ENCODE measurements around the gene HSD17B4.

HSD17B4 gene

DNA sequence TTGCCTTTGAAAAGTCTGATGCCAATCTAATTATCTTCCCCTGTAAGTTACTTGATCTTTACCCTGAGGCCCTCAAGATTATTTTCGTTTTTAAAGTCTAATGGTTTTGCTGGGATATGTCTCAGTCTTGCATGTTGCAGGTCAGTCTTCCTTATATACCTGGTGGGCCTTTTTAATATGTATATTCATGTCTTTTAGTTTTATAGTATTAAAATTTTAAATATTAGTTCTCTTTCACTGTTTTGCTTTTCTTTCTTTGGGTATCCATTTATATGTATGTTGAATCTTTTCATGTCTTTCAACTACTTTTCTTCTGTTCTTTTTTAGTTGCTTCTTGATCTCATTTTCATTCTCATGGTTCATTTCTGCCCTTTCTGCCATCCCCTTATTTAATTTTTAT lies 68.9 kb downstream of the HSD17B4 start:
- Histone ChIP-seq H3K9ac (ENCODE audit: low read length) (no peak overlapping the region), H3K36me3 (ENCODE audit: control insufficient read depth, insufficient read depth, low read length) (peaks cover 2% of the 10 kb centered on the region), H3K27me3 (ENCODE audit: control insufficient read depth, insufficient read depth, low read length) (no peaks in the 10 kb centered on the region), H3K27ac (ENCODE audit: low read depth, low read length) (no peak overlapping the region), H3K4me1 (ENCODE audit: control insufficient read depth, insufficient read depth, low read length) (no peaks in the 10 kb centered on the region), H3K4me3 (ENCODE audit: low read length) (no peak overlapping the region)

DNA sequence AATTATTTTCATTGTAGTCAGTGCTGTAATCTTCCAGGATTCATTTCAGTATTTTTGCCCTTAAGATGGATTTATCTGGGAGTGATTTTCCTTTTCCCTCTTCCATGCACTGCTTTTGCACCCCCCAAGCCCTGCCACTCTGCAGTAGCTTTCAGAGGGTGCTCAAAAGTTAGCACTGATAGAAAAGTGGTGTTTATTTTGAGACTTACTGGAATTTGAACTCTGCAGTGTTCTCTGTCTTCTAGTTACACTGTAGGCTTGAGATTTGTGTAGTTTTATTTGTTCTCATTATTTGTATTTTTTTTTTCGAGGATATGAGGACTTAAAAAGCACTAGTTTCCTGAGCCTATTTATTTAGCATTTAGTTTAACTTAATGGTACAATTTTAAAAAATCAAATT lies 70.5 kb downstream of the HSD17B4 start:
- Histone ChIP-seq H3K9ac (ENCODE audit: low read length) (no peak overlapping the region), H3K27me3 (ENCODE audit: control insufficient read depth, insufficient read depth, low read length) (no peaks in the 10 kb centered on the region), H3K27ac (ENCODE audit: low read depth, low read length) (no peak overlapping the region), H3K4me1 (ENCODE audit: control insufficient read depth, insufficient read depth, low read length) (no peaks in the 10 kb centered on the region), H3K4me3 (ENCODE audit: low read length) (no peak overlapping the region), H3K36me3 (ENCODE audit: control insufficient read depth, insufficient read depth, low read length) (peaks cover 2% of the 10 kb centered on the region)

DNA sequence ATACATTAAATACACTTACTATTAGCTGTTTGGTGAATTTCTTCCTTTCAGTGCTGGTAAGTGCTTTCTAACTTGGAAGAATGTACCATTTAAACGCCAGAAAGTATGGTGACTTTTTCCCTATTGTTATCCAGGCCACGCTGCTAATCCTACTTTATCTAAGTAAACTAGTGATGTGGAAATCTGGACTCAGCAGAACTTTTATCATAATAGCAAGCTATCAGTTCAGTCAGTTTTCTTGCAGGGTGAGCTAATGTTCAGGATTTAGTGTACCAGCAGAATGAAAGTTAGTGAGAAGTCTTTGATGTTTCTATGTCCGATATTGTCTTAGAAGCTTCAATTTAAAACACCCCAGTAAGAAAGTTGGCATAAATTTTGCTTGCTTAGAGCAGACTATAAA lies 72.2 kb downstream of the HSD17B4 start:
- Histone ChIP-seq H3K27me3 (ENCODE audit: control insufficient read depth, insufficient read depth, low read length) (no peaks in the 10 kb centered on the region), H3K36me3 (ENCODE audit: control insufficient read depth, insufficient read depth, low read length) (peaks cover under 1% of the 10 kb centered on the region), H3K4me1 (ENCODE audit: control insufficient read depth, insufficient read depth, low read length) (no peaks in the 10 kb centered on the region), H3K4me3 (ENCODE audit: low read length) (no peak overlapping the region), H3K27ac (ENCODE audit: low read depth, low read length) (no peak overlapping the region), H3K9ac (ENCODE audit: low read length) (no peak overlapping the region)

DNA sequence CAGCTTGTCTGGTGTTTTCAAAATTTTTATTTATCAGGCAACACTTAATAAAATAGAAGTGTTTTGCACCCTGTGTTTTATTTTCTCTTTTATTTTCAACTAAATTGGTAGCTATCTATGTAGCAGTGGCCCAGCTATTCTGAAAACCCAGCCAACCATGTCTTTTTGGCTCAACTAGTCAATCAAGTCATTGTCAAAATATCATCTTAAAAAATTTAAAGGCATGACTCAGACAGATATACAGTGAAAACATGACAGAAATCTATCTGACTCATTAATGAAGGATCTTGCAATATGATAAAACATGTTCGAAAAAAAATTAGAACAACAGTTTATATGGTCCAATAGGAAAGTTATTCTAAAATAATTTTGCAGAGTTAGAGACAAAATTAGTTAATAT lies 75.1 kb downstream of the HSD17B4 start:
- H3K36me3 ChIP-seq (ENCODE audit: control insufficient read depth, insufficient read depth, low read length) = no peaks in the 10 kb centered on the region
- H3K4me3 ChIP-seq (ENCODE audit: low read length) = no peak overlapping the region
- H3K27me3 ChIP-seq (ENCODE audit: control insufficient read depth, insufficient read depth, low read length) = no peaks in the 10 kb centered on the region
- no peaks in the 10 kb centered on the region for H3K4me1 ChIP-seq (ENCODE audit: control insufficient read depth, insufficient read depth, low read length)
- H3K27ac ChIP-seq (ENCODE audit: low read depth, low read length) = no peak overlapping the region
- H3K9ac ChIP-seq (ENCODE audit: low read length) = no peak overlapping the region

DNA sequence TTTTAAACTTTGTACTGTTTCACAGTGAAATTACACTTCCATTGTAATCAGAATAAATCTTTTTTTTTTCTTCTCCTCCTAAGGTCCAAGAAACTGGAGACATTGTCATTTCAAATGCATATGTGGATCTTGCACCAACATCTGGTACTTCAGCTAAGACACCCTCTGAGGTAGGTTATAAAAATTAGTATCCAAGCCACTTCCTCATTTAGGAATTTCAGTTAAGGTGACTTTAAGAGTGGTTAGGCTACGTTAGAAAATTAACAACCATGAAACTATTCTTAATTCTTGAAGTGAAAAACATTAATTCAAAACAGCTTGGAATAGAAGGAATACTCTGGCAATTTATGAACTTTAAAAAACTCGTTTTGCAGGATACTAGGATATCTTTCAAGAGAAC lies 77.5 kb downstream of the HSD17B4 start:
- H3K27me3 ChIP-seq (ENCODE audit: control insufficient read depth, insufficient read depth, low read length) = no peaks in the 10 kb centered on the region
- H3K27ac ChIP-seq (ENCODE audit: low read depth, low read length) = no peak overlapping the region
- no peak overlapping the region for H3K9ac ChIP-seq (ENCODE audit: low read length)
- H3K4me1 ChIP-seq (ENCODE audit: control insufficient read depth, insufficient read depth, low read length) = no peaks in the 10 kb centered on the region
- no peaks in the 10 kb centered on the region for H3K36me3 ChIP-seq (ENCODE audit: control insufficient read depth, insufficient read depth, low read length)
- H3K4me3 ChIP-seq (ENCODE audit: low read length) = no peak overlapping the region

DNA sequence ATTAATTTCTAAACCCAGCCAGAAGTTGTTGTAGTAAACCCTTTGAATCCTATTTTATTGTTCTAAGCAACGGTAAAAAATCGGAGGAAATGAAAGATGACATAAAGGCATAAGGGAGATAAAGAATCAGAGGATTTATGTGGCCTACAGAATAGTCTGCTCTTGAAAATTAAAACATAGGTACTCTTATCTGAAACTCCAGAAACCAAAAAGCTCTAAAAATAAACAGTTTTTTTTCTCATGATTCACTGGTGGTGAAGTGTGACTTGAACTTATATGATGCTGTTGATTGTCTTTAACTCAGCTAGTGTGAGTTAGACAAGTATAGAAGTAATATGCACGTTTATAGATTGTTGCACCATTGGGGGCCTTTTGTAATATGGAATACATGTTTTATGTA lies 80.3 kb downstream of the HSD17B4 start:
- Histone ChIP-seq H3K4me1 (ENCODE audit: control insufficient read depth, insufficient read depth, low read length) (no peaks in the 10 kb centered on the region), H3K27ac (ENCODE audit: low read depth, low read length) (no peak overlapping the region), H3K27me3 (ENCODE audit: control insufficient read depth, insufficient read depth, low read length) (no peaks in the 10 kb centered on the region), H3K36me3 (ENCODE audit: control insufficient read depth, insufficient read depth, low read length) (no peaks in the 10 kb centered on the region), H3K9ac (ENCODE audit: low read length) (no peak overlapping the region), H3K4me3 (ENCODE audit: low read length) (no peak overlapping the region)

DNA sequence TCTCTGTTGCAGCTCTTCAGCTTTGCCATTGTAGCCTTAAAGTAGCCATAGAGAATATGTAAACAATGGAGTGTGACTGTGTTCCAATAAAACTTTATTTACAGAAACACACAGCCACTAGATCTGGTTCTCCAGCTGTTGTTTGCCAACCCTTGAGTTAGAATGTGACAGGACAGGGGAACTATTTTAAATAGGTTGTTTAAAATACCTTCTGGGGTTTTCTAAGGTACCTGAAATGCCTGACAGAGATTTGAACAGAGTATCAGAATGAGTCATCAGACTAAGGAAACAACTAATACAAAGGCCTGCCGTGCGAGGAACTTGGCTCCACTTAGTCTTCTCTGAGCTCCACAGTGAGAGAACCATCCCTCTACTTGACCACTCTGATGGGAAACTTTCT lies 85.4 kb downstream of the HSD17B4 start:
- Histone ChIP-seq H3K9ac (ENCODE audit: low read length) (no peak overlapping the region), H3K4me1 (ENCODE audit: control insufficient read depth, insufficient read depth, low read length) (no peaks in the 10 kb centered on the region), H3K36me3 (ENCODE audit: control insufficient read depth, insufficient read depth, low read length) (peaks cover 5% of the 10 kb centered on the region), H3K4me3 (ENCODE audit: low read length) (no peak overlapping the region), H3K27ac (ENCODE audit: low read depth, low read length) (no peak overlapping the region), H3K27me3 (ENCODE audit: control insufficient read depth, insufficient read depth, low read length) (no peaks in the 10 kb centered on the region)

DNA sequence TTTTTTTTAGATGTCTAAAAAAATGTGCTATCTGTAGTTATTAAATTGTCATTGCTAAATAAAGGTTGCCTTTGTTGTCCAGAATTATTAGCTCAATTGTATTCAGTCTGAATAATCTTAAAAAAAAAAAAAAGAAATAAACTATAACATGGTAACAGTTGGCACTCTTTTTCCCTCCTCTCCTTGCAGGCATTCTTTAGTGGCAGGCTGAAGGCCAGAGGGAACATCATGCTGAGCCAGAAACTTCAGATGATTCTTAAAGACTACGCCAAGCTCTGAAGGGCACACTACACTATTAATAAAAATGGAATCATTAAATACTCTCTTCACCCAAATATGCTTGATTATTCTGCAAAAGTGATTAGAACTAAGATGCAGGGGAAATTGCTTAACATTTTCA lies 89.4 kb downstream of the HSD17B4 start:
- H3K36me3 ChIP-seq (ENCODE audit: control insufficient read depth, insufficient read depth, low read length) = peaks cover 8% of the 10 kb centered on the region
- no peaks in the 10 kb centered on the region for H3K27me3 ChIP-seq (ENCODE audit: control insufficient read depth, insufficient read depth, low read length)
- H3K27ac ChIP-seq (ENCODE audit: low read depth, low read length) = no peak overlapping the region
- no peaks in the 10 kb centered on the region for H3K4me1 ChIP-seq (ENCODE audit: control insufficient read depth, insufficient read depth, low read length)
- H3K4me3 ChIP-seq (ENCODE audit: low read length) = no peak overlapping the region
- no peak overlapping the region for H3K9ac ChIP-seq (ENCODE audit: low read length)

DNA sequence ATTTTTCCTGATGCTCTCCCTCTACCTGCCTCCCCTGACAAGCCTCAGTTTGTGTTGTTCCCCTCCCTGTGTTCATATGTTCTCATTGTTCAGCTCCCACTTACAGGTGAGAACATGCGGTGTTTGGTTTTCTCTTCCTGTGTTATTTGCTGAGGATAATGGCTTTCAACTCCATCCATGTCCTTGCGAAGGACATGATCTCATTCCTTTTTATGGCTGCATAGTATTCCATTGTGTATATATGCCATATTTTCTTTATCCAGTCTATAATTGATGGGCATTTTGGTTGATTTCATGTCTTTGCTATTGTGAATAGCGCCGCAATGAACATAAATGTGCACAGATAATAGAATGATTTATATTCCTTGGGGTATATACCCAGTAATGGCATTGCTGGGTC lies 99.5 kb downstream of the HSD17B4 start:
- Histone ChIP-seq H3K27ac (ENCODE audit: low read depth, low read length) (no peak overlapping the region), H3K36me3 (ENCODE audit: control insufficient read depth, insufficient read depth, low read length) (no peaks in the 10 kb centered on the region), H3K4me1 (ENCODE audit: control insufficient read depth, insufficient read depth, low read length) (no peaks in the 10 kb centered on the region), H3K4me3 (ENCODE audit: low read length) (no peak overlapping the region), H3K9ac (ENCODE audit: low read length) (no peak overlapping the region), H3K27me3 (ENCODE audit: control insufficient read depth, insufficient read depth, low read length) (no peaks in the 10 kb centered on the region)

DNA sequence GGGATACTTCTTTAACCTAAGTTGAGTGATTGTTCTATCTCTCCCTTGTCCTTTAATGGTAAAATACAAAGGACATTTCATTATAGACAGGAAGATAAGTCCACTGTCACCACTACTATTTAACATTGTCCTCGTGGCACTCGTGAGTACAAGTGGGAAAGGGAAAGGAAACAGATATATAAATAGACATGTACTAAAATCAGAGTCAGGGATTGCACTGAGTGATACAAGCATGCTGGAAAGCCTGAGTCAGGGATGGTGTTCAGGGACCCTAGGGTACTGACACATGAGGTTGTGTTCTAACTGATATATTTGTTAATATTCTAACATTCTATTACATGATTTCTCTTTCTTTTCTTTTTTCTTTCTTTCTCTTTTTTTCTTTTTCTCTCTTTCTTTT lies 102.3 kb downstream of the HSD17B4 start:
- no peaks in the 10 kb centered on the region for H3K27me3 ChIP-seq (ENCODE audit: control insufficient read depth, insufficient read depth, low read length)
- no peak overlapping the region for H3K9ac ChIP-seq (ENCODE audit: low read length)
- no peak overlapping the region for H3K4me3 ChIP-seq (ENCODE audit: low read length)
- H3K4me1 ChIP-seq (ENCODE audit: control insufficient read depth, insufficient read depth, low read length) = no peaks in the 10 kb centered on the region
- no peaks in the 10 kb centered on the region for H3K36me3 ChIP-seq (ENCODE audit: control insufficient read depth, insufficient read depth, low read length)
- H3K27ac ChIP-seq (ENCODE audit: low read depth, low read length) = no peak overlapping the region

DNA sequence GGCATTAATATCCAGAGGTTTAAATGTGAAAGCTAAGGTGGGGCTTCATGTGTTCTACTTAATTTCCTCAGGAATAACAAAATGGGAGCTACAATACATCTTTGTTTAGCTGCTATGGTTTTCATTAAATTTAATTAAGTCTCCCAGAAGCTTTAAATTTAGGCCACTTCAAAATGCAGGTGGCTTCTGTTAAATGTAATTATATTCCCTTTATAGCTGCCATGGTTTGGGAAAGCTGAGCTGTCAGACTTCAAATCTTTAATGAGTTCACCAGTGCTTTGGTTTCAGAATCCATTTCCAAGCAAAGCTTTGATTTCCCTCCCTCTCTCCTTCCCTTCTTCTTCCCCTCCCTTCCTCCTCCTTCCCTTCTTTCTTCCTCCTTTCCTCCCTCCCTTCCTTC lies 118.6 kb downstream of the HSD17B4 start:
- H3K4me3 ChIP-seq (ENCODE audit: low read length) = no peak overlapping the region
- no peak overlapping the region for H3K9ac ChIP-seq (ENCODE audit: low read length)
- H3K27me3 ChIP-seq (ENCODE audit: control insufficient read depth, insufficient read depth, low read length) = no peaks in the 10 kb centered on the region
- H3K4me1 ChIP-seq (ENCODE audit: control insufficient read depth, insufficient read depth, low read length) = no peaks in the 10 kb centered on the region
- H3K36me3 ChIP-seq (ENCODE audit: control insufficient read depth, insufficient read depth, low read length) = no peaks in the 10 kb centered on the region
- H3K27ac ChIP-seq (ENCODE audit: low read depth, low read length) = no peak overlapping the region

DNA sequence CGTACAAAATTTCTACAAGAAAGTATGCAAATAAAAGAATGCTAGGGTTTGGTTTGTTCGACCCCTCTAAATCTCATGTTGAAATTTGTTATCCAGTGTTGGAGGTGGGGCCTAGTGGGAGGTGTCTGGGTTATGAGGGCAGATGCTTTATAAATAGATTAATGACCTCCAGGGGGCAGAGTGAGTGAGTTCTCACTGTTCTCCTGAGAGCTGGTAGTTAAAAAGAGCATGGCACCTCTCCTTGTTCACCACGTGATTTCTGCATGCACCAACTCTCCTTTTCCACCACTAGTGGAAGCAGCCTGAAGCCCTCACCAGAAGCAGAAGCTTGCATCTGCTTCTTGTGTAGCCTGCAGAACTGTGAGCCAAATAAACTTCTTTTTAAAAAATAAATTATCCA lies 126.6 kb downstream of the HSD17B4 start:
- Histone ChIP-seq H3K4me3 (ENCODE audit: low read length) (no peak overlapping the region), H3K27me3 (ENCODE audit: control insufficient read depth, insufficient read depth, low read length) (no peaks in the 10 kb centered on the region), H3K36me3 (ENCODE audit: control insufficient read depth, insufficient read depth, low read length) (no peaks in the 10 kb centered on the region), H3K27ac (ENCODE audit: low read depth, low read length) (no peak overlapping the region), H3K4me1 (ENCODE audit: control insufficient read depth, insufficient read depth, low read length) (no peaks in the 10 kb centered on the region), H3K9ac (ENCODE audit: low read length) (no peak overlapping the region)

DNA sequence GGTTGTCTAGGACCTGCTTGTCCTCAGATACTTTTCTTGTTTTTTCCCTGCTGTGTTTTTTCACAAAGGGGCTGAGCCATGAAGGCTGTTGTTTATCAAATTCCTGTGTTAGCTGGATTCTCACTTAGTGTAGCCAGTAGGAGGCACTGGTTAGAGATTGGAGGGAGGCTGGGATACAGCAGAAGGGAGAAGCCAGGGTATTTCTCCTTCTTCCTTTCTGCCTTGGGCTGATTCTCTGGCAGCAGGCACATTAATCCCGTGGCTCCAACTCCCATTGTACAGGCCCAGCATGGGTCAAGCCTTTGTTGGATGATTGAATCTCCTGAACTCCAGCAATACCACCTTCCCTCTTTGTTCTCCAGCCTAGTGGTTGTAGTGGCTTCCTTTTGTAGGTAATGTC lies 130.7 kb downstream of the HSD17B4 start:
- H3K4me1 ChIP-seq (ENCODE audit: control insufficient read depth, insufficient read depth, low read length) = no peaks in the 10 kb centered on the region
- no peak overlapping the region for H3K4me3 ChIP-seq (ENCODE audit: low read length)
- H3K27me3 ChIP-seq (ENCODE audit: control insufficient read depth, insufficient read depth, low read length) = no peaks in the 10 kb centered on the region
- no peak overlapping the region for H3K9ac ChIP-seq (ENCODE audit: low read length)
- no peak overlapping the region for H3K27ac ChIP-seq (ENCODE audit: low read depth, low read length)
- H3K36me3 ChIP-seq (ENCODE audit: control insufficient read depth, insufficient read depth, low read length) = no peaks in the 10 kb centered on the region

DNA sequence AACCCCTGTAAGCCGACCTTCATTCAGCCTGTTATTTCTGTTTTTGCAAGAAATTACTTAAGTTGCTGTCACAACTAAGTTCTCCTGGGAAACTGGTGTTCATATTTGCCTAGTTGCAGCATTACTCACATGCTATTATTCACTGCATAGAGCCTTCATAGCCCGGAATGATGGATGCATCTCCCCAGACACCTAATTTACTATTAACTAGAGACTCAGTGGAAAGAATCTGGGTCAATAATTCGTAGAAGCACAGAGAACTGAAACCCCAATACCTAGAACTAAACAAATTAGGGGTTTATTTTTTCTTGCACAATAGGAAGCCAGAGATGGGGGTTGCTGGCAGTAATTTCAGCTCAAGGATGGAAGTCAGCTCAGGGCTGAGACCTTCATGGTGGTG lies 131.4 kb downstream of the HSD17B4 start:
- Histone ChIP-seq H3K4me3 (ENCODE audit: low read length) (no peak overlapping the region), H3K4me1 (ENCODE audit: control insufficient read depth, insufficient read depth, low read length) (no peaks in the 10 kb centered on the region), H3K9ac (ENCODE audit: low read length) (no peak overlapping the region), H3K27me3 (ENCODE audit: control insufficient read depth, insufficient read depth, low read length) (no peaks in the 10 kb centered on the region), H3K27ac (ENCODE audit: low read depth, low read length) (no peak overlapping the region), H3K36me3 (ENCODE audit: control insufficient read depth, insufficient read depth, low read length) (no peaks in the 10 kb centered on the region)

Data from rectal smooth muscle tissue (tissue), 1 donor.